ENCODE measurements around the gene SH3RF2. TPM values are rescaled to one million over a fixed set of nuclear protein-coding genes. Genes with fewer than 3 reads are reported as not detected.
A peak's percentile ranks its signal among the peaks of the same experiment; 100 is the strongest.

SH3RF2 gene
- total and polyA plus RNA-seq, 2 of the 13 experiments (the other 11 are each of a cell fraction or from before 2014, with no cell fraction given), result 2.6 to 3.7 TPM

DNA sequence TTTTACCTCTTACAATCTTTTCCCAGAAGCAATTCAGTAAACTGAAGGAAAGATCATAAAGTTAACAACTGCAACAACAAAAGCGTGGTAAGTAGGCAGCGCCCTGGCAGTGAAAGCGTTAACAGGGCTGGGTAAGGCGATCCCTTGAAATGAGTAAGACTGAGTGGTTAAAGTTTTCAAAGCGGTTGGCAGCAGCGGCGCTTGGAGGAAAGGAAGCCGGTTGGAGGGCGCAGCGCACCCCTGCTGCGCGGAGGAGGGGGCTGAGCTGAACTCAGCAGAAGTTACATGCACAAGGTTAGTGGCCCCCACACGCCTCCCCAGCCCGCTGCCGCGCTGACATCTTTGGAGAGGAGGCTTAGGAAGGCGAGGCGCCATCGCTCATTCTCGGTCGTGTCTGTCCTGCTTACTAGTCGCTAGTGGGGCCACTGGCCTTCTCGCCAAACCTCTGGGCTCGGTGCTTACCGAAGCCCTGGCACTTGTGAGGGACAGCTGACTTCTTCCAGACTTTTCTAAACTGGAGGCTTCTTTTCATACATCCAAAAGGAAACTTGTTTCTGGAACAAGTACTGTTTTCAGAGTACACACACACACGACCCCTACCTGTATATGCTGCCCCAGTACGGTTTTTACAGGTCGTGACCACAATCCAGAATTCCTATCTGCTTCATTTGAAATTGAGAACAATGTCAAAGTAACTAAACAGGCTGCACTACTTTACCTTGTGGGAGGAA lies at the start of gene SH3RF2 (continued):
- TF ChIP-seq ZFP62 (CRISPR knock-in tag; IDR thresholded peaks at IDR 0.05) (no peak), ZNF510 (CRISPR knock-in tag; IDR thresholded peaks at IDR 0.05; ENCODE audit: low read depth) (no peak), NR3C1 (CRISPR knock-in tag; IDR thresholded peaks at IDR 0.05) (no peak), TAF15 (IDR thresholded peaks at IDR 0.05; ENCODE audit: low read depth, low read length, poor library complexity, severe bottlenecking) (no peak), AHR (CRISPR knock-in tag; IDR thresholded peaks at IDR 0.05) (peak; percentile 73; the same call in 1 of the 2 replicates), ZNF33A (CRISPR knock-in tag; IDR thresholded peaks at IDR 0.05; ENCODE audit: borderline replicate concordance) (0 out of 2 replicates have a peak, but pooled peaks have one; percentile 27), ZNF83 (CRISPR knock-in tag; IDR thresholded peaks at IDR 0.05; ENCODE audit: borderline replicate concordance) (0 out of 2 replicates have a peak, but pooled peaks have one; percentile 83), ZNF10 (CRISPR knock-in tag; IDR thresholded peaks at IDR 0.05; ENCODE audit: borderline replicate concordance, low read depth) (no peak), FIP1L1 (IDR thresholded peaks at IDR 0.05; ENCODE audit: borderline replicate concordance, insufficient read depth, low read depth, low read length) (no peak), ISX (CRISPR knock-in tag; conservative IDR thresholded peaks at IDR 0.05) (no peak), ETV5 (CRISPR knock-in tag; IDR thresholded peaks at IDR 0.05; ENCODE audit: borderline replicate concordance) (0 out of 2 replicates have a peak, but pooled peaks have one; percentile 14), REXO4 (CRISPR knock-in tag; IDR thresholded peaks at IDR 0.05; ENCODE audit: borderline replicate concordance) (no peak), ZNF747 (CRISPR knock-in tag; IDR thresholded peaks at IDR 0.05; ENCODE audit: borderline replicate concordance) (no peak), ZNF720 (CRISPR knock-in tag; IDR thresholded peaks at IDR 0.05) (no peak), RAD21 (CRISPR knock-in tag; IDR thresholded peaks at IDR 0.05) (no peak; the same call in 1 of the 2 replicates), KDM5A (IDR thresholded peaks at IDR 0.05; ENCODE audit: borderline replicate concordance, low read length) (no peak), ZNF225 (CRISPR knock-in tag; IDR thresholded peaks at IDR 0.05) (peak; percentile 72; the same call in 1 of the 2 replicates), ZBTB21 (CRISPR knock-in tag; IDR thresholded peaks at IDR 0.05) (no peak), ASH2L (IDR thresholded peaks at IDR 0.05; ENCODE audit: insufficient read length, low read depth, low read length) (peak; percentile 82)
- TF ChIP-seq, protein P1, sequence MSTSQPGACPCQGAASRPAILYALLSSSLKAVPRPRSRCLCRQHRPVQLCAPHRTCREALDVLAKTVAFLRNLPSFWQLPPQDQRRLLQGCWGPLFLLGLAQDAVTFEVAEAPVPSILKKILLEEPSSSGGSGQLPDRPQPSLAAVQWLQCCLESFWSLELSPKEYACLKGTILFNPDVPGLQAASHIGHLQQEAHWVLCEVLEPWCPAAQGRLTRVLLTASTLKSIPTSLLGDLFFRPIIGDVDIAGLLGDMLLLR (CRISPR knock-in tag; IDR thresholded peaks at IDR 0.05), result no peak
- TF ChIP-seq, protein P2, sequence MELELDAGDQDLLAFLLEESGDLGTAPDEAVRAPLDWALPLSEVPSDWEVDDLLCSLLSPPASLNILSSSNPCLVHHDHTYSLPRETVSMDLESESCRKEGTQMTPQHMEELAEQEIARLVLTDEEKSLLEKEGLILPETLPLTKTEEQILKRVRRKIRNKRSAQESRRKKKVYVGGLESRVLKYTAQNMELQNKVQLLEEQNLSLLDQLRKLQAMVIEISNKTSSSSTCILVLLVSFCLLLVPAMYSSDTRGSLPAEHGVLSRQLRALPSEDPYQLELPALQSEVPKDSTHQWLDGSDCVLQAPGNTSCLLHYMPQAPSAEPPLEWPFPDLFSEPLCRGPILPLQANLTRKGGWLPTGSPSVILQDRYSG (CRISPR knock-in tag; IDR thresholded peaks at IDR 0.05), result no peak
- TF ChIP-seq, protein P3, sequence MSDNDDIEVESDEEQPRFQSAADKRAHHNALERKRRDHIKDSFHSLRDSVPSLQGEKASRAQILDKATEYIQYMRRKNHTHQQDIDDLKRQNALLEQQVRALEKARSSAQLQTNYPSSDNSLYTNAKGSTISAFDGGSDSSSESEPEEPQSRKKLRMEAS (IDR thresholded peaks at IDR 0.05), result peak; percentile 68
- TF ChIP-seq, protein P4, sequence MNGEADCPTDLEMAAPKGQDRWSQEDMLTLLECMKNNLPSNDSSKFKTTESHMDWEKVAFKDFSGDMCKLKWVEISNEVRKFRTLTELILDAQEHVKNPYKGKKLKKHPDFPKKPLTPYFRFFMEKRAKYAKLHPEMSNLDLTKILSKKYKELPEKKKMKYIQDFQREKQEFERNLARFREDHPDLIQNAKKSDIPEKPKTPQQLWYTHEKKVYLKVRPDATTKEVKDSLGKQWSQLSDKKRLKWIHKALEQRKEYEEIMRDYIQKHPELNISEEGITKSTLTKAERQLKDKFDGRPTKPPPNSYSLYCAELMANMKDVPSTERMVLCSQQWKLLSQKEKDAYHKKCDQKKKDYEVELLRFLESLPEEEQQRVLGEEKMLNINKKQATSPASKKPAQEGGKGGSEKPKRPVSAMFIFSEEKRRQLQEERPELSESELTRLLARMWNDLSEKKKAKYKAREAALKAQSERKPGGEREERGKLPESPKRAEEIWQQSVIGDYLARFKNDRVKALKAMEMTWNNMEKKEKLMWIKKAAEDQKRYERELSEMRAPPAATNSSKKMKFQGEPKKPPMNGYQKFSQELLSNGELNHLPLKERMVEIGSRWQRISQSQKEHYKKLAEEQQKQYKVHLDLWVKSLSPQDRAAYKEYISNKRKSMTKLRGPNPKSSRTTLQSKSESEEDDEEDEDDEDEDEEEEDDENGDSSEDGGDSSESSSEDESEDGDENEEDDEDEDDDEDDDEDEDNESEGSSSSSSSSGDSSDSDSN (CRISPR knock-in tag; IDR thresholded peaks at IDR 0.05), result peak; percentile 75
- TF ChIP-seq, protein P5, sequence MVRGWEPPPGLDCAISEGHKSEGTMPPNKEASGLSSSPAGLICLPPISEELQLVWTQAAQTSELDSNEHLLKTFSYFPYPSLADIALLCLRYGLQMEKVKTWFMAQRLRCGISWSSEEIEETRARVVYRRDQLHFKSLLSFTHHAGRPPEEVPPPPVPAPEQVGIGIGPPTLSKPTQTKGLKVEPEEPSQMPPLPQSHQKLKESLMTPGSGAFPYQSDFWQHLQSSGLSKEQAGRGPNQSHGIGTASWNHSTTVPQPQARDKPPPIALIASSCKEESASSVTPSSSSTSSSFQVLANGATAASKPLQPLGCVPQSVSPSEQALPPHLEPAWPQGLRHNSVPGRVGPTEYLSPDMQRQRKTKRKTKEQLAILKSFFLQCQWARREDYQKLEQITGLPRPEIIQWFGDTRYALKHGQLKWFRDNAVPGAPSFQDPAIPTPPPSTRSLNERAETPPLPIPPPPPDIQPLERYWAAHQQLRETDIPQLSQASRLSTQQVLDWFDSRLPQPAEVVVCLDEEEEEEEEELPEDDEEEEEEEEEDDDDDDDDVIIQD (CRISPR knock-in tag; IDR thresholded peaks at IDR 0.05; ENCODE audit: low read depth), result no peak
